Pancreas (tissue), 10 donors: ENCODE results near the gene CAMK1D. TPM values are rescaled to one million over a fixed set of nuclear protein-coding genes. Genes with fewer than 3 reads are reported as not detected.
"Not testable (repeated sequence)": the region's sequence is repeated elsewhere in the genome, so short reads cannot be mapped to it uniquely, and the experiment has no call there.

Experiments used
- ATAC-seq, 4 donors: fragments of 200-7000 bp; cut with Tn5 transposase; one replicate each; pipeline versions ENCODE4 v1.8.0 to v1.9.1; 2020; ENCODE audit warnings: mild to moderate bottlenecking in 4 of 4, moderate library complexity in 4 of 4
- DNase-seq, 6 donors: peaks; one replicate each; pipeline ENCODE4 v3.0.0-alpha.2; 2020
- FAIRE-seq: peaks from 2 replicates; lab custom pipeline; 2012; peaks lifted over from hg19 to GRCh38; lab: Jason Lieb, UNC
- H3K27ac ChIP-seq, 4 donors: fragments of 200-600 bp; sonication (generic); 1 replicate in 3 of 4; 2 replicates in 1 of 4; pipeline versions ENCODE4 v1.5.0 to v1.8.0; 2020
- H3K27me3 ChIP-seq, 4 donors: fragments of 200-600 bp; one replicate each; pipeline ENCODE4 v1.8.0; 2021
- H3K36me3 ChIP-seq, 3 donors: fragments of 200-600 bp; sonication (generic) in 1 of 3; one replicate each; pipeline versions ENCODE4 v1.5.0 to v1.8.0; 2020 to 2021
- H3K4me1 ChIP-seq, 3 donors: fragments of 200-600 bp; one replicate each; pipeline ENCODE4 v1.8.0; 2021
- H3K4me3 ChIP-seq, 4 donors: fragments of 200-600 bp; sonication (generic) in 2 of 4; one replicate each; pipeline versions ENCODE4 v1.5.0 to v1.8.0; 2020 to 2021
- H3K9me3 ChIP-seq, 4 donors: fragments of 200-600 bp; one replicate each; pipeline ENCODE4 v1.8.0; 2021
- WGBS, 2 donors: extraction: QIAGEN DNeasy Blood & Tissue Kit; methylation state at CpG; one replicate each; pipeline ENCODE4 v1.1.7; 2013; 5-methylcytosine and 5-hydroxymethylcytosine counted together
- intact Hi-C, 3 donors: fragments of 100-400 bp; cut with DNase I; formaldehyde crosslinking; loops; one replicate each; pipeline versions ENCODE4 v1.11.1 to v1.14.2; 2022
- polyA plus RNA-seq, 2 donors: library from polyadenylated mRNA; stranded (reverse); fragments of 200-250 nt; gene quantifications; one replicate each; pipeline ENCODE4 v1.2.3, GENCODE V29; 2013
- total RNA-seq, 6 donors: library from RNA; stranded (reverse); fragmentation: NEBNext Ultra II Directional in 4 of 6; extraction: Animal tissue kit (Norgen Biotek cat#: 25700) in 4 of 6; gene quantifications; one replicate each; pipeline versions ENCODE4 v1.2.1 to v1.2.4, GENCODE V29; 2021 to 2023
- TF ChIP-seq, protein P1 (sequence below), 4 donors: fragments of 200-600 bp; sonication (generic) in 3 of 4; IDR thresholded peaks; one replicate each; pipeline versions ENCODE4 v1.5.0 to v1.8.0; 2021; ENCODE audit warnings: antibody characterized with exemption in 4 of 4
- donor health status: healthy with polysubstance abuse.
- donor health status: DM: no; HTN: no; CAD: no; lungs with moderate emphysema.
- donor health status: DM: no; HTN: no; CAD: no.
- donor health status: control.
- donor health status: control.
- donor health status: Bipolar disorder and iron deficiency.
- donor health status: DM: yes; HTN: yes; CAD: no.
- donor health status: DM: no; HTN: no; CAD: no.
- donor health status: DM: no; HTN: no; CAD: no.
- donor health status: DM: yes; HTN: yes; CAD: no.

The CAMK1D gene
- total and polyA plus RNA-seq, 8 donors: 2.9 to 30.1 (median 22.7) TPM

DNA sequence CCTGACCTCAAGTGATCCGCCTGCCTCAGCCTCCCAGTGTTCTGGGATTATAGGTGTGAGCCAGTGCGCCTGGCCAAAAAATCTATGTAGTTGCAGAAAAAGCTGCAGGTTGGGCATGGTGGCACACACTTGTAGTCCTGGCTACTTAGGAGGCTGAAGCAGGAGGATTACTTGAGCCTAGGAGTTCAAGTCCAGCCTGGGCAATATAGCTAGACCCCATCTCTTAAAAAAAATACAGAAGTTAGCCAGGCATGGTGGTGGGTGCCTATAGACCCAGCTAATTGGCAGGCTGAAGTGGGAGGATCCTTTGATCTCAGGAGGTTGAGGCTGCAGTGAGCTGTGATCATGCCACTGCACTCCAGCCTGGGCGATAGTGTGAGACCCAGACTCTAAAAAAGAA, 24.8 kb upstream of the CAMK1D start:
- Histone ChIP-seq H3K4me1 (no peaks in the 10 kb centered on the region), H3K27me3 (no peaks in the 10 kb centered on the region), H3K36me3 (no peaks in the 10 kb centered on the region), H3K4me3 (no peak overlapping the region), H3K27ac (no peak overlapping the region), H3K9me3 (no peaks in the 10 kb centered on the region)
- intact Hi-C loops: no loop called here
- ATAC-seq: no peak
- no peak for DNase-seq
- no peak for FAIRE-seq
- TF ChIP-seq, protein P1, sequence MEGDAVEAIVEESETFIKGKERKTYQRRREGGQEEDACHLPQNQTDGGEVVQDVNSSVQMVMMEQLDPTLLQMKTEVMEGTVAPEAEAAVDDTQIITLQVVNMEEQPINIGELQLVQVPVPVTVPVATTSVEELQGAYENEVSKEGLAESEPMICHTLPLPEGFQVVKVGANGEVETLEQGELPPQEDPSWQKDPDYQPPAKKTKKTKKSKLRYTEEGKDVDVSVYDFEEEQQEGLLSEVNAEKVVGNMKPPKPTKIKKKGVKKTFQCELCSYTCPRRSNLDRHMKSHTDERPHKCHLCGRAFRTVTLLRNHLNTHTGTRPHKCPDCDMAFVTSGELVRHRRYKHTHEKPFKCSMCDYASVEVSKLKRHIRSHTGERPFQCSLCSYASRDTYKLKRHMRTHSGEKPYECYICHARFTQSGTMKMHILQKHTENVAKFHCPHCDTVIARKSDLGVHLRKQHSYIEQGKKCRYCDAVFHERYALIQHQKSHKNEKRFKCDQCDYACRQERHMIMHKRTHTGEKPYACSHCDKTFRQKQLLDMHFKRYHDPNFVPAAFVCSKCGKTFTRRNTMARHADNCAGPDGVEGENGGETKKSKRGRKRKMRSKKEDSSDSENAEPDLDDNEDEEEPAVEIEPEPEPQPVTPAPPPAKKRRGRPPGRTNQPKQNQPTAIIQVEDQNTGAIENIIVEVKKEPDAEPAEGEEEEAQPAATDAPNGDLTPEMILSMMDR (IDR thresholded peaks at IDR 0.05): no peak
- WGBS, 2 donors: 97 to 99% methylated on average over 3 of the region's 3 CpGs

DNA sequence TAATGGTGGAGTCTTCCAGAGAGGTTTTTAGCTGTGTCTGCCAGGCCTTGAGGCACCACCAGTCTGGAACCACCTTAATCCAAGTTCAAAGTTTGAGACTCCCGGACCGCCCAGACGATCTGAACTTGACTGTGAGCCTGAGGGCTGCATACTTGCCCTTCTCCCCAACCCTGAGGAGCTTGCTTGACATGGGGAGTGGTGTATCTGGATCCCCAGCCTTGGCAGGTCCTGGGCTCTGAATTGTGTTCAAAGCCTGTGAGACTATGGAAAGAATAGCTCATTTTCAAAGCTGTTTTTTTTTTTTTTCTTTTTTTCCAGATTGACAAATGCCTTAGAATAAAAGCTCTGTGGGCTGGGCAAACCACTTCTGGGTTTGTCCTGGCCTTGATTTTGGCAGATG, 22.3 kb upstream of the CAMK1D start:
- DNase-seq: no peak
- Histone ChIP-seq H3K9me3 (no peaks in the 10 kb centered on the region), H3K36me3 (no peaks in the 10 kb centered on the region), H3K4me1 (peaks cover 0 to 3% (median 0%) of the 10 kb centered on the region in 3 donors), H3K4me3 (no peak overlapping the region), H3K27ac (no peak overlapping the region), H3K27me3 (no peaks in the 10 kb centered on the region)
- no peak for ATAC-seq
- WGBS, 2 donors: 89 to 90% methylated on average over 3 of the region's 3 CpGs
- no peak for FAIRE-seq
- intact Hi-C loops: no loop called here
- TF ChIP-seq, protein P1 (IDR thresholded peaks at IDR 0.05): no peak

DNA sequence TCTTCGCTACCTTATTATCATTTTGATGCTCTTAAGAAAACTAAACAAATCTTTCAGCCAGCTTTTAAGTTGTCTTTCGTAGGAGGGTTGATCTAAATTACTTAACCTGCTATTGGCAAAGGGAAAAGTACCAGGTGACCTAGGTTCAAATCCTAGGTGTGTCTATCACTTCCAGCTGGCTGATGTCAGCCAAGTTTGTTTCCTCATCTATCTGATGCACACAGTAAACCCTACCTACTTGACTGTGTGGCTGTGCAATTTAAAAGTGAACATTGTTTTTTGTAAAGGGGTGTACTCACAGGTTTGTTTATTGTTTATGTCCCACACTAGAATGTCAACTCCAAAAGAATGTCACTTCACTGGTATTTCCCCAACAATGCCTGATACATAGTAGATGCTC, 21.9 kb upstream of the CAMK1D start:
- H3K4me1 ChIP-seq: peaks cover 0 to 3% (median 0%) of the 10 kb centered on the region in 3 donors
- intact Hi-C loops: no loop called here
- no peak overlapping the region for H3K27ac ChIP-seq
- no peaks in the 10 kb centered on the region for H3K36me3 ChIP-seq
- 59 to 80% methylated on average over 2 of the region's 2 CpGs for WGBS, 2 donors
- ATAC-seq: no peak
- TF ChIP-seq, protein P1 (IDR thresholded peaks at IDR 0.05): no peak
- no peak overlapping the region for H3K4me3 ChIP-seq
- no peaks in the 10 kb centered on the region for H3K27me3 ChIP-seq
- no peak for FAIRE-seq
- H3K9me3 ChIP-seq: no peaks in the 10 kb centered on the region
- DNase-seq: no peak

DNA sequence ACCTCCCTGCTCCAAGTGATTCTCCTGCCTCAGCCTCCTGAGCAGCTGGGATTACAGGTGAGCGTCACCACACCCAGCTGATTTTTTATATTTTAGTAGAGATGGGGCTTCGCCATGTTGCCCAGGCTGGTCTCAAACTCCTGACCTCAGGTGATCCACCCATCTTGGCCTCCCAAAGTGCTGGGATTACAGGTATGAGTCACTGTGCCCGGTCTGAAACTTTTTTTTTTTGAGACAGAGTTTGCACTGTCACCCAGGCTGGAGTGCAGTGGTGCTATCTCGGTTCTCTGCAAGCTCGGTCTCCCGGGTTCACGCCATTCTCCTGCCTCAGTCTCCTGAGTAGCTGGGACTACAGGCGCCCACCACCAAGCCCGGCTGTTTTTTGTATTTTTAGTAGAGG, 21.0 kb upstream of the CAMK1D start:
- H3K27me3 ChIP-seq, H3K4me3 ChIP-seq, FAIRE-seq, DNase-seq, H3K9me3 ChIP-seq, ATAC-seq, H3K36me3 ChIP-seq, intact Hi-C loops, H3K27ac ChIP-seq: not testable (repeated sequence)
- peaks cover 2 to 11% (median 3%) of the 10 kb centered on the region in 3 donors for H3K4me1 ChIP-seq
- 82 to 95% methylated on average over 6 to 9 of the region's 9 CpGs for WGBS, 2 donors

DNA sequence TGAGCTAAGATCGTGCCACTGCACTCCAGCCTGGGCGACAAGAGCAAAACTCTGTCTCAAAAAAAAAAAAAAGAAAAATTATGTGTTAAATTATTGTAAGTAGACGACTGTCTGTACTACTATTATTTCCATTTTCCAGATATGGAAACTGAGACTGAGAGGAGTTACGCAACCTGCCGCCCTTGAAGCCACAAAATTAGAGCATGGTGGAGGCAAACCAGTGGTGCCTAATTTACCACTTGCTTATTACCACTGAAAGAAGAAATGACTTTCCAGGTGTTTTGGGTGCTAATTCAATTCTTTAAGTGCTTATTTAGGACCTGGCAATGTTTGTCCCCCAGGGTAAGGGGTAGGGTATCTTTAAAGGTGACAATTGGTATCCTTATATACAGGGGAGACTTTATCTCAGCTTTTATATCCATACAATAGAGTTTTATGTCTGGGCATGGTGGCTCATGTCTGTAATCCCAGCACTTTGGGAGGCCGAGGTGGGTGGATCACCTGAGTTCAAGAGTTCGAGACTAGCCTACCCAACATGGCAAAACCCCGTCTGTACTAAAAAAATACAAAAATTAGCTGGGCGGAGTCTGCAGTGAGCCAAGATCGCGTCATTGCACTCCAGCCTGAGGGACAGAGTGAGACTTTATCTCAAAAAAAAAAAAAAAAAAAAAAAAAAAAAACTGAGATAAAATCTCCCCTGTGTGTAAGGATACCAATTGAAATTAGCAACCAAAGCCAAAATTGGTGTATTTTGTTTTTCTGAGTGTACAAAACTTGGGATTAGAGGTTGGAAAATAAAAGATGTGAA, 16.6 kb upstream of the CAMK1D start:
- H3K27me3 ChIP-seq: no peaks in the 10 kb centered on the region
- H3K9me3 ChIP-seq: no peaks in the 10 kb centered on the region
- H3K36me3 ChIP-seq: no peaks in the 10 kb centered on the region
- TF ChIP-seq, protein P1 (IDR thresholded peaks at IDR 0.05): no peak
- no peak for FAIRE-seq
- 78 to 81% methylated on average over 11 of the region's 11 CpGs for WGBS, 2 donors
- peak in 1 of 4 donors; percentile 4 for ATAC-seq
- peaks cover 5 to 18% (median 11%) of the 10 kb centered on the region in 3 donors for H3K4me1 ChIP-seq
- no peak overlapping the region for H3K4me3 ChIP-seq
- peak overlapping the region in 3 of 4 donors; percentile 65 to 81 (median 75) for H3K27ac ChIP-seq
- intact Hi-C loops: no loop called here
- DNase-seq: no peak
